ENCODE measurements around the gene UNKL.
"Not testable (repeated sequence)": the region's sequence is repeated elsewhere in the genome, so short reads cannot be mapped to it uniquely, and the experiment has no call there.

The UNKL gene

GRCh38 chr16:1335211-1335971, 79.1 kb downstream of the UNKL start:
- peak; percentile 44 for DNase-seq

- no peak for DNase-seq
These were observed 79.8 kb downstream of the UNKL start for GRCh38 chr16:1334739-1335138.

- no peak for DNase-seq
These were observed 80.4 kb downstream of the UNKL start for GRCh38 chr16:1333854-1334700.

- no peak for DNase-seq
These were observed 81.2 kb downstream of the UNKL start, which contains the start of gene BAIAP3 for GRCh38 chr16:1333149-1333812. BAIAP3 (plus strand) TSS chr16:1333645; CDS start chr16:1338550, 4,905 bp downstream.

GRCh38 chr16:1332618-1333148, 81.8 kb downstream of the UNKL start:
- DNase-seq = no peak

GRCh38 chr16:1331712-1332617, 82.5 kb downstream of the UNKL start:
- DNase-seq = peak; percentile 4

GRCh38 chr16:1330931-1331711, 83.4 kb downstream of the UNKL start:
- DNase-seq = no peak

- DNase-seq = no peak
These were observed 84.1 kb downstream of the UNKL start for GRCh38 chr16:1330260-1330914.

GRCh38 chr16:1328961-1329360, 85.5 kb downstream of the UNKL start:
- DNase-seq = not testable (repeated sequence)

- DNase-seq = not testable (repeated sequence)
These were observed 86.4 kb downstream of the UNKL start for GRCh38 chr16:1328136-1328535.

- DNase-seq = no peak
These were observed 86.9 kb downstream of the UNKL start for GRCh38 chr16:1327619-1327947.

GRCh38 chr16:1326946-1327618, 87.4 kb downstream of the UNKL start:
- no peak for DNase-seq

- DNase-seq = no peak
These were observed 88.1 kb downstream of the UNKL start for GRCh38 chr16:1326391-1326790.

- no peak for DNase-seq
These were observed 88.7 kb downstream of the UNKL start for GRCh38 chr16:1325673-1326371.

GRCh38 chr16:1325261-1325660, 89.2 kb downstream of the UNKL start:
- DNase-seq = no peak

GRCh38 chr16:1324286-1324826, 90.1 kb downstream of the UNKL start:
- DNase-seq = no peak

GRCh38 chr16:1323296-1324239, 90.9 kb downstream of the UNKL start:
- DNase-seq = no peak

GRCh38 chr16:1322407-1322806, 92.1 kb downstream of the UNKL start:
- DNase-seq = no peak
